ENCODE data around the gene HRH2.

DNA sequence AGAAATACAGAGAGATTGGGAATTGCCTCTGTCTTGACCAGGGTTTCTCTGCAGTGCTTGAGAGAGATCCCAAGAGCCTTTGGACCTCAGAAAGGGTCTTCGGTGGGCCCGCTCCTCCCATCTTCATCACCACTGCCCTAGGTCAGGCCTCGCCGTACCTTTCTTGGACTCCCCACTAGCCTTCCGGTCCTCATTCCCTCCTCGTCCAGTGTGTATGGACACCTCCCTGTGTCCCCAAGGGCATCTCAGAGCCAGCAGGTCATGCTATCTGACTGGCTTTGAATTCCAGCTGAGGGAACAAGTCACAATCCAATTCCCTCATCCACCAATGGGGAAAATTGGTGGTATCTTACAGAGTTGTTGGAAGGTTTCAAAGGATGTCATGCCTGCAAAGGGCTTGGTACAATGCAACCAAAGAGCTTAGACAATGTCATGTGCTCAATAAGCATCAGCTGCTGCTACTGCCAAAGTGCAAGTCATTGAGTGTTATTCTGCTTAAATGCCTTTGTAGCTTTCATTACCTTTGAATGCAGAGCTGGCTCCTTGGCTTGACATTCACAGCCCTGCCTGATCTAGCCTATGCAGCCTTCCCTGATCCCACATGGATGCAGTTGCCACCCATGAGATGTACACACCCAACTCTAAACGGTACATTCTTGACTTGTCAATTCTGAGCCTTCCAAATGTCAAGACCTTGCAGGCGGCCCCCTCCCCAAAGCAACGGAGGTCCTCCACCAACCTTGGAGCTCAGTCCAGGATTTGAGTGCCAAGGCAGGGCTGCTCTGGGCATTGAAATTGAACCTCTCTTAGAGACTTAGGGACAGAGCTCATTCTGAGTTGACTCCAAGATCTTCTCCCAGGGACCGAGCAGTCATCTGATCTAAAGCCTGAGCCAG, 58.0 kb downstream of the HRH2 start:
- TF ChIP-seq POLR2A (IDR thresholded peaks at IDR 0.05; ENCODE audit: low read length) (no peak), GATA1 (IDR thresholded peaks at IDR 0.05; ENCODE audit: low read depth, low read length) (no peak)
